Measurements from ENCODE around the gene IFNGR2.
"Not testable (repeated sequence)": the region's sequence is repeated elsewhere in the genome, so short reads cannot be mapped to it uniquely, and the experiment has no call there.

IFNGR2 gene

DNA sequence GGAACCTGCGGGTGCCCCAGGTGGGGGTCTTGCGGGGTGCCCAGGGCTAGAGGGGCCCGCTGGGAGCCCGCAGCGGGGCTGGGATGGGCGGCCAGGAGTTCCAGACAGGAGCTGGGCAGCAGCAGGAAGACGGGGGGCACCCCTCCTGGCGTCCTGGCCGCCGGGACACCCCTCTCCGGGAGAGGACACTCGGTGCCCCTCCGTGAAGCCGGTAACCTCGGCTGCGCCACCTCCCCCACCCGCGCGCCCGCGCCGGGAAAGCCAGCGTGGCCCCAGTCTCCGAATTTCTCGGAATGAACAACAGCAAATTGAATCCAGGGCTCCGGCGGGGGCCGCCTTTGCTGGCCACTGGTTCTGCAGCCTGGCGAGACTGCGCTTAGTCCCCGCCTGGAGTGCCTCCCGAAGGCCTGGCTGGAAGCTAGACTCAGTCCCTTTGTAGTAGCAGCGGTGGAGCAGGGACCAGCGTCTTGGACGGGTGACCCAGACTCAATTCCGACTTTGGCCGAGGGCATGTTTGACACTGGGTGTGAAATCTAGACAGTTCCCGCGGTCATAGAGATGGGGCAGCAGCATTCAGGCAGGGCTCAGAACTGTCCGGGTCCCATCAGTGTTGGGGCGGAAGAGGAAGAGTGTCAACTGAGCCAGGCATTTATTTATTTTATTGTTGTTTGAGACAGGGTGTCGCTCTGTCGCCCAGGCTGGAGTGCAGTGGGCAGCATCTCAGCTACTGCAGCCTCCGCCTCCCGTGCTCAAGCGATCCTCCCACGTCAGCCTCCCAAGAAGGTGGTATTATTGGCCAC is 773 bp downstream of the IFNGR2 start:
- peak in 2 of 5 experiments; percentile 10 to 47 for DNase-seq

DNA sequence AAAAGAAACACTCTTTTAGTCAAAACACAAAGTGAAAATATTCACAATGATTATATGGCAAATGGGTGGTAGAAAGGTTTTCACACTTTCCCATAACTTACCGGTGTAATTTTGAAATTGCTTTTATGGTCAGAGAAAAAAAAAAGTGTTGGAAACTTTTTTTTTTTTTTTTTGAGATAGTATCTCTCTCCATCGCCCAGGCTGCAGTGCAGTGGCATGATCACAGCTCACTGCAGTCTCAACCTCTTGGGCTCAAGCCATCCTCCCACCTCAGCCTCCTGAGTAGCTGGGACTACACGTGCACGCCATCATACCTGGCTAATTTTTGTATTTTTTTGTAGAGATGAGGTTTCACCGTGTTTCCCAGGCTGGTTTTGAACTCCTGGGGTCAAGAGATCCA is 3.3 kb downstream of the IFNGR2 start:
- DNase-seq = peak in 2 of 5 experiments; percentile 10 to 44

DNA sequence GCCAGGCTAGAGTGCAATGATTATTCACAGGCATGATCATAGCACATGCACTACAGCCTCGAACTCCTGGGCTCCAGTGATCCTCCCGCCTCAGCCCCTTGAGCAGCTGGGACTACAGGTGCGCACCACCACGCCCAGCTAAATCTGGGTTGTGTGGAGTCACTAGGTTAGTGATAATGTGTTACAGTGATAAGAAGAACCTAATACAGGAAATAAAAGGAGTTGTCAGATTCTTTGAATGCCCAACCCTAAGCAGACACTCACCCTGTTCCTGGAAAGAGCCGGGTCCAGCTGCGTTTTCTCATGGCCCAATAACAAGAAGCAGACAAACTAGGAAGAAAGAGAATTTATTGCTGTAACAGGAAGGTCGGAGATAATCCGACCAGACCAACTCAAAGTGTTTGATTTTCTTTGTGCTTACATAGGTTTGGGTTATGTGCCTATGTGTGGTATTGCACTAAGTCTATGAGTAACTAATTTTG is 8.8 kb downstream of the IFNGR2 start:
- no peak for DNase-seq

DNA sequence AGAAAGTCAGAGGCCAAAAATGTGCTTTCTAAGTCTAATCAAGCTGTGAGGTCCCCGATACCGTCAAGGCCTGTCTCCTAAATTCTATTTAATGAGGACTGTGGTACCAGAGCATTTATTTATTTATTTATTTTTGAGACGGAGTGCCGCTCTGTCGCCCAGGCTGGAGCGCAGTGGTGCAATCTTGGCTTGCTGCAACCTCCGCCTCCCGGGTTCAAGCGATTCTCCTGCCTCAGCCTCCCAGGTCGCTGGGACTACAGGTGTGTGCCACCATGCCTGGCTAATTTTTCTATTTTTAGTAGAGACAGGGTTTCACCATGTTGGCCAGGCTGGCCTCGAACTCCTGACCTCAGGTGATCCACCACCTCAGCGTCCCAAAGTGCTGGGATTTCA is 9.2 kb downstream of the IFNGR2 start:
- DNase-seq = not testable (repeated sequence)

DNA sequence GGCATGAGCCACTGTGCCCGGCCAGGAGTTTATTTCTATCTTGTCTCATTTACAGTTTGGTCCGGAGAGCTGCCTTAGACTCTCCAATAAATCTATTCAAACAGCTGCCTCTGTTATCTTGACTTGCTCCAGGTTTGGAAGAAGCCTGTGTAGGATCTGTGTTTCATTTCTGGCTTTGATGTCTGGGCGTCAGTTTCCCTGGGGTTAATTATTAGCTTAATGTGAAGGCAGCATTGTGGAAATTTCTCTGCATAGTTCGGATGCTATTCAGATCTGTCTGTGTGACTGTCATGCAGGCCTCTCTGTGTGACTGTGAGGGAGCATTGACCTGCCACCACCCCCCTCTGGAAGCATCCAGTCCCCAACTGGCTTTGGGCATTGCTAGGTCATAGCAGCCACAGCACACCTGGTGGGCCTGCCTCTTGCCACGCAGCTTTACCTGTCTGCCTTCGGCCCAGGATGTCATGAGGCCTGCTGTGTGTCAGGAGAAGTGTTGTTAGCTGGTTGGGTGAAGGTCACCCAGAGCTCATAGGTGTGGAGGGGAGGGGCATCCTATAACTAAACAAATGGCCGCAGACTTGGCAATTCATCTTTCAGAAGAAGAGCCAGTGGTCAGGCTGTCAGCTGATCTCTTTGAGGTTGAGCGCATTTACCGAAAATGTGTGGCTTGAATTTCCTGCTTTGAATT is 9.8 kb downstream of the IFNGR2 start:
- DNase-seq = peak in 1 of 5 experiments; percentile 26

DNA sequence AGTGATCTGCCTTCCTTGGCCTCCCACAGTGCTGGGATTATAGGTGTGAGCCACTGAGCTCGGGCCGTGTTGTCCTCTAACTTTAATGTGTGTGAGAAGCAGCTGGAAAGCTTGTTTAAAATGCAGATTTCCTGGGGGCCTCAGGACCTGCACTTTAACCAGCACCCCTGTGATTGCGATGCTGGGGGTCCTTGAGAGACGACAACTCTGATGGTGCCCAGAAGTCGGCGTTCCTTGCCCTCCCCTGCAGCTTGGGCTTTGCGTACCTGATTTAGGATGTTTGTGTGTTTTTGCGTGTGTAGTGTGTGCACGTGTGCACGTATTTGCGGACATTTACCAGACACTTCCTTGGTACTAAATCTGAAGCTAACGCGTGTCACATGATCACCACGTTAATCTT is 10.9 kb downstream of the IFNGR2 start:
- no peak for DNase-seq

DNA sequence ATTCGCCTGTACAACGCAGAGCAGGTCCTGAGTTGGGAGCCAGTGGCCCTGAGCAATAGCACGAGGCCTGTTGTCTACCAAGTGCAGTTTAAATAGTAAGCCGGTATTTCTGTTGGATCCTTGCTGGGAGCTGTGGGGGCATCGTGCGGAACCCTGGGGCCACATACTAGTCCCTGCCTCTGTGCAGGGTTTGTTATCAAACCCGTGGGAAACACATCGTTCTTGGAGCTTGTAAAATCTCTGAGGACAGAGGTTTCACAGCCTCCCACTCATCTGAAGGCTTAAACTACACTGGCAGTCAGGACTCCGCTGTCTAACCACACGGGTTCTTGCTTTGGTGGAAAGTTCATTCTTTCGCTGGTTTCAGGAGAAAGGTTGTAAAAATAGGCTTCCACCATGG is 11.7 kb downstream of the IFNGR2 start:
- no peak for DNase-seq

DNA sequence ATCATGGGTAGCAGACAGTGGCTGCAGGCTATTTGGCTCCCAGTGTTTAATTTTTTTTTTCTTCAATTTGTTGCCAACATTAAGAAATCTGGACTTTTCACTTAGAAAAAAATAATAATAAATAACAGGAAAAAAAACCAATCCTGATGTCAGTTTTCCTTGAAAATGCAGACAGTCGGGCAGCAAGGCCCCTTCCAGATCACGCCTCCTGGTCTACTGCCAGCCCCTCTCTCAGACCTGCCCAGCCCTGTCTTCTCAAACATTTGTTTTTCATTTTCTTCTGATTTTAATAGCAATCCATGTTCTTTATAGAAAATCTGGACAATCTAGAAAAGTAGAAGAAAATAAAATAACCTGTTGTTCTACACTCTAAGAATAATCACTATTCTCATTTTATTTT is 15.5 kb downstream of the IFNGR2 start:
- DNase-seq = no peak

DNA sequence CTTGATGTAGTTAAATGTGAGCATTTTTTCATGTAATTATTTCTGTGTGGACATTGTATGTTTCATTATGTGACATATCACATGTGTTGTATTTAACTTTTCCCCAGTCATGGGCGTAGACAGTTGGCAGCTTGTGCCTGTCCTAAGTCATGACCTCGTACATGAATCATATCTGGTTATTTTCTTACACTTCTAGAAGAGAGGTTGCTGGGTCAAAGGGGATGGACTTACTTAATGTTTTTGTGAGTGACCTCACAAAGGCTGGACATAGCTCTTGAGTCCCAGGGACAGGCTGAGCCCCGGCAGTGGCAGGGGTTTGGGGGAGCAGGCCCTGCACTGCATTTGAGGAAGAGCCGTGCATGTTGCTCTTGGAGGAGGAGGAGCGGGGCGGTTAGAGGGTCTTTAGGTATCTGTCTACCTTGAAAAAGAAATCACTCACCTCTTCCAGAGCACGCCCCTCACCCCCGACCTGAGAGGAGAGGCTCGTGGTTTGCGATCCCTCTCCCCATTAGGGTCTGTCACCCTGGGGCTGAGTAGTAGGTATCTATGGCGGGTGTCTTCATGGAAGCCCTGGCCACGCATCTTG is 16.4 kb downstream of the IFNGR2 start:
- DNase-seq = no peak

DNA sequence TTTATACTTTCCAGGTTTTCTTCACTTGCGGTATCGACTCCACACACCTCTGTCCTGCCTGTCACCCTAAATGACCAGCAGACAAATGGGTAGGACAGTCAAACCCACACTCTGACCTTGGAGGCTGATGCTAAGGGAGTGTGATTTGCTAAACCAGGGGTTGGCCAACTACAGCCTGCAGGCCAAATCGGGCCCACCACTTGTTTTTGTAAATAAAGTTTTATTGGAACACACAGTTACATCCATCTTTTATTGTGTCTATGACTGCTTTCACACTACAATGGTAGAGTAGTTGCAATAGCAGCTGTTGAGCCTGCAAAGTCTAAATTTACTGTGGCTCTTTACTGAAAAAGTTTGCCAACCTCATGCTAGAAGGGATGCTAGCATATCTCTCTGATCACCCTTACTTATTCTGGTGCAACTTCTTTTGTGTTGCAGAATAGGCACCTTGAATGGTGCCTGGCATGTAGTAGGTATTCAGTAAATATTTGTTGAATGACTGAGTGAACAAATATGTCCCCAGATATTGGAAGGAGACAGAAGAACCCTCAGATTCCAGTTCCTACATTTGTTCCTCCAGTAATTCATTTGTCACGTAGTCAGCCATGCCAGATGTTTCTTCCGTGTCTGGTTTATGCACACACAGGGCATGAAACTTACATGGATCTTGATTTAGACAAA is 18.6 kb downstream of the IFNGR2 start:
- DNase-seq = no peak

DNA sequence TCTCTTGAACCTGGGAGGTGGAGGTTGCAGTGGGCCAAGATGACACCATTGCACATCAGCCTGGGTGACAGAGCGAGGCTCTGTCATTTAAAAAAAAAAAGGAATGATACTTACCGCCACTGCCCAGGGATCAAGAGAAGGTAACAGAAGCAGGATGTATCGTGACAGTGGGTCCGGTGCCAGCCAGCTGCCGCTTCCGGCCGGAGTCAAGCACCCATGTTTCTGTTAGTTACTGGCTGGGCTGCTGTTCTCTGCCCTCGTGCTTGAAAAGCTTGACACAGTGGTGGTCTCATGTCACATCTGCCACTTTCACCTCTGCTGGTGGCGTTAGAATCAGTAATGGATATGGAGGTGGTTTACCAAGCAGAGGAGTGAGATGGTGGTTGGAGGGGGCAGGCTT is 21.0 kb downstream of the IFNGR2 start:
- DNase-seq = no peak

DNA sequence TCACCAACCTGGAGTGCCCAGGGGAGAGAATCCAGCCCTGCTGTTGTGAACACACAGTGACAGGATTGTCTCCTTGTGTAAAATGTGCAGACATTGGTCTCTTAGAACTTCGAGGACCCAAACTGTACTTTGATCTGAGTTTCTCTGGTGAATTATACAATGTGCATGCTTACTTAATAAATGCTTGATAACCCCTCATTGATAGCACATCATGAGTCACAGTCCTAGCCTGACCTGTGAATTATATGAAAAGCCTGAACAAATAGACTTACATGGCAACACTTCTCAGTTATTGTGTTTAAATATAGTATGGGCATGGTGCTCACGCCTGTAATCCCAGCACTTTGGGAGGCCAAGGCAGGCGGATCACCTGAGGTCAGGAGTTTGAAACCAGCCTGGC is 22.6 kb downstream of the IFNGR2 start:
- no peak for DNase-seq

DNA sequence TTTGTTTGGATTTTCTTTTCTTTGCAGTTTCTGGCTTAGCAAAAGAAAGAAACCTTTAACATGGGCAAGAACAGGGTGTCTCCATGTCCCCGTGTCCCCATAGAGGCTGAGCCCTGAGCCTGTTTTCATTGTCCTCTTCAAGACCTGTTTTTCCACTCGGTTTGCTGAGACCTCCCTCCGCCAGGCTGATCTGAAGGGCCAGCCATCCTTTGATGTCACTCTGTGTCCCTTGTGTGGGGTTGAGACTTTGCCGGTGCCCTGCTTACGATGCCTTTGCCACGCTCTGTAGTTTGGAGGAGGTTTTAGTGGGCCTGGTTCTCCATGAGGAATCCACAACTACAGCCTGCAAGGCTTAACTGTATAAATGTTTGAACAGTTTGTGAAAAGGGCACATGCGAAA is 23.8 kb downstream of the IFNGR2 start:
- no peak for DNase-seq

DNA sequence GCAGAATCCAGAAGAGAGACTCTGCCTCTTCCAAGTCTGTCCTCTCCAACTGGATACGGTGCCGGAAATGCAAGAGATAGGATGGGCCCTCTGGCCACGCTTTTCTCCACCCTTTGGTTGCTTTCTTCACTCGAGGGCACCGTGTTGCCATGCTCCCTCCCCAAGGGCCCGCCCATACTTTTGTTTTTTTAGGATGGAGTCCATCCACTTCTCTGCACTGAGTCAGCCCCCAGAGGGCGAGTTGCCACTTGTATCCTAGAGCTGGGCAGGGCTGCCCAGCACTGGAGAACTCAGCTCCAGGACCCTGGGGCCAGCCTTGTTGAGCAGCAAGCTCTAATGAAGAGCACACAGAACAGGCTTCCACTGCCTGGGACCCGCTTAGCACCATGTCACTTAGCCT is 25.5 kb downstream of the IFNGR2 start:
- no peak for DNase-seq

DNA sequence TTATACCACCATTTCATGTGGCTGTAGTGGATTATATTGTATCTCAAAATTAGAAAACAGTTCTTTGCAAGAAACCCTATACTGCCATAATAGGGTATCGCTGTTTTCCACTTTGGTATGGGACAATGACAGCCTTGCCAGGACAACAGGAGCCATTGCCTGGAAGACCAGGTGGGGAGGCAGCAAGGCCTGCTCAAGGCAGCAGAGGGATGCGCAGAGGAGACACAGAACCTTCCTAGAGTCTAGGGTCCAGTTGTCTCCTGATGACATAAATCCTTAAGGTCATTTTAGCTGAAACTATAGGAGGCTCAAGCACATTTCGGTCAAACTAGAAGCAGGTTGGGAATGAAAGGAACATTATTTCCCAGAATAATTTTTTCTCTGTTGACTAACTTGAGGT is 27.6 kb downstream of the IFNGR2 start:
- DNase-seq = no peak

DNA sequence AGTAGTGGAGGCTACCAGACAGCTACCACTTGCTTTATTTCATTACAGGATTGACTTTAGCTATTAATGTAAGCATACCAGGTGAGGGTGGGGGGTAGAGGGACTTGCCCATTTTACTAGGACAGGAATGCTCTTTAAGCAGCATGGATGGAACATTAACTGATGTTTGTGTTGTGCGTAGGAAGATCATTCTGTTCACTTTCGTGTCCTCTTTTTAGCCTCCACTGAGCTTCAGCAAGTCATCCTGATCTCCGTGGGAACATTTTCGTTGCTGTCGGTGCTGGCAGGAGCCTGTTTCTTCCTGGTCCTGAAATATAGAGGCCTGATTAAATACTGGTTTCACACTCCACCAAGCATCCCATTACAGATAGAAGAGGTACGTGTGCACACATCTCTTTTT is 29.3 kb downstream of the IFNGR2 start:
- no peak for DNase-seq

DNA sequence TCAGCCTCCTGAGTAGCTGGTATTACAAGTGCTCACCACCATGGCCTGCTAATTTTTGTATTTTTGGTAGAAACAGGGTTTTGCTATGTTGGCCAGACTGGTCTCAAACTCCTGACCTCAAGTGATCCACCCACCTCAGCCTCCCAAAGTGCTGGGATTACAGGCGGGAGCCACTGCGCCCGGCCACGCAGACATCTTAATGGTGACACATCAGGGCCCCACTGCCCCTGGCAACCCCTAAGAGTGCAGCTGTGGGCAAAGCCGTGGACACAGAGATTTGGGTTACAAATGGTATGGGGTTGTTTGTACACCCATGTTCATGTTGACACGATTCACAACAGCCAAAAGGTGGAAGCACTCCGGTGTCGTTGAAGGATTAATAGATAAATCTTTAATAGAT is 29.8 kb downstream of the IFNGR2 start:
- DNase-seq = no peak

DNA sequence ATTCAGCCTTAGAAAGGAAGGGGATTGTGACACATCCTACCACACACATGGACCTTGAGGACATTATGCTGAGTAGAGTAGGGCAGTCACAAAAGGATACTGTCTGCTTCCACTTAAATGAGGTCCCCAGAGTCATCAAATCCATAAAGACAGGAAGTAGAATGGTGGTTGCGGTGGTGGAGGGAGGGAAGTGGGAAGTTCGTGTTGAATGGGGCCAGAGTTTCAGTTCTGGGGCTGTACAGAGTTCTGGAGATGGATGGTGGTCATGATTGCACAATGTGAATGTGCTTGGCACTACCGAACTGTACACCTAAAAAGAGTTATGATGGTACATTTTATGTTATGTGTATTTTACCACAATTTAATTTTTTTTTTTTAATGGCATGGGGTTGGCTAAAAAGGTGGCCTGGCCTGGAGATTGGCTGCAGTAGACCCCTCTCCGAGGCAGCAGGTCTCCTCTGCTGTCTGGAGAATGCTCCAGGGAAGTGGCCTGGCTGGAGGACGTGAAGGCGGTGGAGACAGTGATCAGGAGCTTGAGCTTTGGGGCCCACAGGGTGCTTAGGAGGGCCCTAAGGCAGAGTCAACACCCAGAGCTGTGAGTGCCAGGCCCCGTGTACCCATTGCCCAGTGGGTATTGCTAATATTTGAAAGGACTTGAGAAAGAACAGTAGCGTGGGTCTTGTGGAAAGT is 30.4 kb downstream of the IFNGR2 start:
- DNase-seq = no peak

DNA sequence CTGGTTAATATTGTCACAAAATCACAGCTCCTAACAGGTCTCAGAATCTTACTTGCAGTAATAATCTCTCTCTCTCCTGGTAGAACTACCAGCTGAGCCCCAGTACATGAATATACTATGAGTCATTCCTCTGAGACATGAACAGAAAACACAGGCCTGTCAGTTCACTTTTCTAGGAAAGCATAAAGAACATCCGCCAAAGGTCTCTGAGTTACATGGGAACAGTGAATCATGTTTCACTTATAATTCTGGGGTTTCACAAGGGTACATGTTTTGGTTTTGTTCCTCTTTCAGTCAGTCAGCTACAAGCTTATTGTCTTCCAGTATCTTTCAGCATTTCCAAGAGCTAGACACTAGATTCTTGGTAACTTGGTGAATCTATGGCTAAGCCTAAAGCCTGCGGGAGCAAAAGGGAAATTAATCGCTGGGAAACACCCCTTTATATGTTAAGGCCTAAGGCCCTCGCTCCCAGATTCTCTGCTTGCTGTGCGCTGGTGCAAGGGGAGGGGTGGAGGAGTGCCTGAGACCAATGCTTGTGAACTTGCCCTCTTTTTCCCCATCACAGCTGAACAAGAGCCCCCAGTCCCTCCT is 31.7 kb downstream of the IFNGR2 start:
- DNase-seq = peak in 1 of 5 experiments; percentile 73

DNA sequence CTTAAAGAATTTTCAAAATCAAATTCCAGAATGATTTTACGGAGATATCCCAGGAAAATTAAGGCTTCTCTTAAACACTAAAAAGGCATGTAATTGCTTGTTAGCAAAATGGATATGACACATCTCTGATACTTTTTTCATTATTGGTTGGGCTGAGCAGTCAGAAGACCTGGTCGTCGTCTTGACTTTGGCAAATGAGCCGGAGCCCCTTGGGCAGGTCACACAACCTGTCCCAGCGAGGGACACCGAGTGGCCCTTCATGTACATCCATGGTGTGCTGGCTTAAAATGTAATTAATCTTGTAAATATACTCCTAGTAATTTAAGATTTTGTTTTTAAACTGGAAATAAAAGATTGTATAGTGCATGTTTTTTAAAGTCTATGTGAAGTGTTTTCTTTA is 33.9 kb downstream of the IFNGR2 start:
- no peak for DNase-seq

DNA sequence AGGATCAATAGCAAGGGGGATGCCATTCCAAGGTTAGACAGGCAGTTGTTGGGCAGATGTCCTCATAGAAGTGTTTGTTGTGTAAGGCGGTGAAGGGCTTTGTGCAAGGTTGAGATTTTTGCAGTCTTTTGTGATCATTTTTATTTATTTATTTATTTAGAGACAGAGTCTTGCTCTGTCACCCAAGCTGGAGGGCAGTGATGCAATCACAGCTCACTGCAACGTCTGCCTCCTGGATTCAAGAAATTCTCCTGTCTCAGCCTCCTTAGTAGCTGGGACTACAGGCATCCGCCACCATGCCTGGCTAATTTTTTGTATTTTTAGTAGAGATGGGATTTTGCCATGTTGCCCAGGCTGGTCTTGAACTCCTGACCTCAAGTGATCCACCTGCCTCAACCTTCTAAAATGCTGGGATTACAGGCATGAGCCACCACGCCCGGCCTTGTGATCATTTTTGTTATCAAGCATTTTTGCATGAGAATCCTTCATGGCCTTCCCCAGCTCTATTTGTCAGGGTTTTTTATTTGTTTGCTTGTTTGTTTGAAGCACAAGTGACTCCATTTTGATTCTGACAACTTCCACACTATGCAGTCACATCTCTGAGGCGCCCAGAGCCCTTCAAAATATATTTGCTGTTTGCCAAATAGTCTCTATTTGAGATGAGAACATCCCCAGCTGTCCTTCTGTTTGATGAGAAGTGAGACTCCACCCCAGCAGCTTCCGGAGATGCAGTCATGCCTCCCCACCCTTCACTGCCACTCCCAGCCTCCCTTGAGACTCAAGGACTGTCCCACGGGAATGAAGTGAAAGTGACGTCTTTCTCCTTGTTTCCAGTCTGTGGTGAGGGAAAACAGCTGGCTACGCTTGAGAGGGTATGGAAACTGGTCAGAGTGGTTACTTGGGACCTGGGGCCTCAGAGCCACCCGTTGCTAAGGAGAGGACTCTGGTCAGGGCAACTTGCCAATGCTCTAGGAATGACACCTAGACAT is 38.6 kb downstream of the IFNGR2 start:
- DNase-seq = no peak
